MM.1S (cell line): Measurements from ENCODE around the gene FRAS1.
"Not testable (repeated sequence)": the region's sequence is repeated elsewhere in the genome, so short reads cannot be mapped to it uniquely, and the experiment has no call there.

Experiments used
- DNase-seq: peaks from one replicate; pipeline ENCODE4 v3.0.0-alpha.2; 2015
- H2AFZ ChIP-seq: fragments of 300-600 bp; sonication (generic); 2 replicates; pipeline ENCODE4 v1.6.0; 2016; ENCODE audit warnings: antibody characterized with exemption, low read length
- H3F3A ChIP-seq: fragments of 300-600 bp; sonication (generic); 2 replicates; pipeline ENCODE4 v1.6.1; 2016; ENCODE audit warnings: mild to moderate bottlenecking, antibody characterized with exemption, low read length, moderate library complexity, mixed read lengths; ENCODE audit not compliant: insufficient read depth
- H3K27ac ChIP-seq: fragments of 300-600 bp; sonication (generic); 2 replicates; pipeline ENCODE4 v1.5.1; 2016; ENCODE audit warnings: mild to moderate bottlenecking, low read length
- H3K27me3 ChIP-seq: fragments of 300-600 bp; sonication (generic); replicated peaks from 2 replicates; pipeline ENCODE4 v1.6.0; 2016; ENCODE audit warnings: low read length; ENCODE audit not compliant: insufficient read depth
- H3K36me3 ChIP-seq: fragments of 300-600 bp; sonication (generic); replicated peaks from 2 replicates; pipeline ENCODE4 v1.6.1; 2016; ENCODE audit warnings: mild to moderate bottlenecking, low read length, mixed read lengths; ENCODE audit not compliant: insufficient read depth
- H3K4me1 ChIP-seq: fragments of 300-600 bp; sonication (generic); 2 replicates; pipeline ENCODE4 v1.6.1; 2016; ENCODE audit warnings: low read length, mixed read lengths
- H3K4me2 ChIP-seq: fragments of 300-600 bp; sonication (generic); 2 replicates; pipeline ENCODE4 v1.6.0; 2016; ENCODE audit warnings: low read depth, low read length
- H3K4me3 ChIP-seq: fragments of 300-600 bp; sonication (generic); 2 replicates; pipeline ENCODE4 v1.5.1; 2016; ENCODE audit warnings: low read length, mixed read lengths
- H3K79me2 ChIP-seq: fragments of 300-600 bp; sonication (generic); 2 replicates; pipeline ENCODE4 v1.6.1; 2016; ENCODE audit warnings: mixed run types, low read length, mixed read lengths
- H3K9ac ChIP-seq: fragments of 300-600 bp; sonication (generic); 2 replicates; pipeline ENCODE4 v1.6.1; 2016; ENCODE audit warnings: low read length, mixed read lengths
- H3K9me2 ChIP-seq: fragments of 300-600 bp; sonication (generic); replicated peaks from 2 replicates; pipeline ENCODE4 v1.6.1; 2016; ENCODE audit warnings: mild to moderate bottlenecking, low read length, mixed read lengths; ENCODE audit not compliant: insufficient read depth
- H3K9me3 ChIP-seq: fragments of 300-600 bp; sonication (generic); replicated peaks from 2 replicates; pipeline ENCODE4 v1.6.1; 2016; ENCODE audit warnings: mild to moderate bottlenecking, low read length, mixed read lengths; ENCODE audit not compliant: insufficient read depth
- H4K20me1 ChIP-seq: fragments of 300-600 bp; sonication (generic); 2 replicates; pipeline ENCODE4 v1.6.1; 2016; ENCODE audit warnings: mild to moderate bottlenecking, low read length, moderate library complexity, mixed read lengths; ENCODE audit not compliant: insufficient read depth
- EZH2 ChIP-seq: fragments of 300-600 bp; sonication (generic); optimal IDR thresholded peaks from 2 replicates; pipeline ENCODE3; 2017; ENCODE audit warnings: low read depth, mild to moderate bottlenecking, antibody characterized with exemption, low read length, mixed read lengths
- EZH2phosphoT487 ChIP-seq: fragments of 300-600 bp; sonication (generic); IDR thresholded peaks from 2 replicates; pipeline ENCODE4 v1.6.1; 2018; ENCODE audit warnings: antibody characterized with exemption, low read length
- TF ChIP-seq, protein P1 (sequence below): fragments of 300-600 bp; sonication (generic); IDR thresholded peaks from 2 replicates; pipeline ENCODE4 v1.5.1; 2016; ENCODE audit warnings: antibody characterized with exemption, low read length, mixed read lengths

FRAS1 gene

DNA sequence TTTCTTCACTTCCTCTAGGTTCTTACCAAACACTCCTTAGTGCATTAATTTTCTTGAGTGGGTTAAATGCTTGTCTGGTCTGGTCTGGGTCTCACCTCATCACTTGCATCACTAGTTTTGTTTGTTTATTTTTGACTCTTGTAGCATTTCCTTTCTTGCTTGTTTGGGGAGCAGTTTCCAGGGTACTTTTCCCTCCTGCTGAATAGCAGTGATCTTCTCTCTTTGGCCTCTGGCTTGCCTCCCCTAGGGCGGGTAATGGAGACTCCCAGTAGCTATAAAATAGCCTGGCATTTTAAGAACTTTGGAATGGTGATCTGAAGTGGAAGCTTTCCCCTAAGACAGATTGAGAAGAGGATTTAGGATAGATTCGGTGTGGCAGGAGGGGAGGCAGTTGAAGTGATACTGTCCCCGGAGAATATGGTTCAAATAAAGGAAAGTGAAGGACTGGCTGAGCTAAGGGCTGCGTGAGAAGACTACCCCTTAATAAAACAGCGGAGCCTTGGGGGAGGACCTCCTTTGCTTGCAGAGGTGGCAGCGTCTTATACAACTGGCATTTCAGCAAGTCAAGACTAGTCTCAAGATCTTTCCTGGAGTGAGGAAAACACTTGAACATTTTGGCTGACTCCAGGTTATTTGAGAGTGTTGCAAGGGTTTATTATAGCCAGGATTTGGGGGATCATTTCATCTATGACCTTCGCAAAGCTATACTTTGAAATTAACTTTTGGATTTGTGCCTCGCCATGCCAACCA, 190.6 kb downstream of the FRAS1 start:
- Histone ChIP-seq H3K36me3 (no peaks in the 10 kb centered on the region), H3K4me2 (no peak overlapping the region), H4K20me1 (no peaks in the 10 kb centered on the region), H3F3A (no peaks in the 10 kb centered on the region), H3K9ac (no peak overlapping the region), H3K9me3 (no peaks in the 10 kb centered on the region), H3K4me1 (no peaks in the 10 kb centered on the region), H3K27ac (no peak overlapping the region), H3K4me3 (no peak overlapping the region), H3K27me3 (no peaks in the 10 kb centered on the region), H3K79me2 (no peaks in the 10 kb centered on the region), H3K9me2 (no peaks in the 10 kb centered on the region), H2AFZ (no peak overlapping the region)
- no peak for TF ChIP-seq EZH2
- TF ChIP-seq, protein P1, sequence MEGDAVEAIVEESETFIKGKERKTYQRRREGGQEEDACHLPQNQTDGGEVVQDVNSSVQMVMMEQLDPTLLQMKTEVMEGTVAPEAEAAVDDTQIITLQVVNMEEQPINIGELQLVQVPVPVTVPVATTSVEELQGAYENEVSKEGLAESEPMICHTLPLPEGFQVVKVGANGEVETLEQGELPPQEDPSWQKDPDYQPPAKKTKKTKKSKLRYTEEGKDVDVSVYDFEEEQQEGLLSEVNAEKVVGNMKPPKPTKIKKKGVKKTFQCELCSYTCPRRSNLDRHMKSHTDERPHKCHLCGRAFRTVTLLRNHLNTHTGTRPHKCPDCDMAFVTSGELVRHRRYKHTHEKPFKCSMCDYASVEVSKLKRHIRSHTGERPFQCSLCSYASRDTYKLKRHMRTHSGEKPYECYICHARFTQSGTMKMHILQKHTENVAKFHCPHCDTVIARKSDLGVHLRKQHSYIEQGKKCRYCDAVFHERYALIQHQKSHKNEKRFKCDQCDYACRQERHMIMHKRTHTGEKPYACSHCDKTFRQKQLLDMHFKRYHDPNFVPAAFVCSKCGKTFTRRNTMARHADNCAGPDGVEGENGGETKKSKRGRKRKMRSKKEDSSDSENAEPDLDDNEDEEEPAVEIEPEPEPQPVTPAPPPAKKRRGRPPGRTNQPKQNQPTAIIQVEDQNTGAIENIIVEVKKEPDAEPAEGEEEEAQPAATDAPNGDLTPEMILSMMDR, result no peak
- no peak for DNase-seq

DNA sequence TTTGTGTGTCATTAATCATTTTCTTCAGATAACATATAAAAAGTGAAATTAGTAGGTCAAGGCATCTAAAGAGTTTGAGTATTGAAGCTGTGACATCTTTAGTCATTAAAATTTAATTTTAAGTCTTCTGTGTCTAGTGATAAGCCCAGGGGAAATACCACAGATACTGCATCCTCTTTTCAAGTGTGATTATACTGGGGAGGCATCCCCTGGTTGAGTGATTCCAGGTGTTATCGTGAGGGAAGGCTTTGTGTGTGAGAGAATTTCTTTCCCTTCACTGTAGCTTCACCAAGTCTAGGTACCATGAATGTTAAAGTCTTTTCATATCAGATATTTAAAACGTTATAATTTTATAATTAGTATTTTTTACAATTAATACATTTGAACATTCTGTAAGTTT, 193.4 kb downstream of the FRAS1 start:
- Histone ChIP-seq H4K20me1 (no peaks in the 10 kb centered on the region), H3K4me2 (no peak overlapping the region), H3K79me2 (no peaks in the 10 kb centered on the region), H3K4me1 (no peaks in the 10 kb centered on the region), H3K9me3 (no peaks in the 10 kb centered on the region), H3F3A (no peaks in the 10 kb centered on the region), H2AFZ (no peak overlapping the region), H3K27ac (no peak overlapping the region), H3K27me3 (no peaks in the 10 kb centered on the region), H3K36me3 (no peaks in the 10 kb centered on the region), H3K9me2 (no peaks in the 10 kb centered on the region), H3K9ac (no peak overlapping the region), H3K4me3 (no peak overlapping the region)
- TF ChIP-seq, protein P1, result no peak
- TF ChIP-seq EZH2phosphoT487, result no peak
- no peak for TF ChIP-seq EZH2
- no peak for DNase-seq

DNA sequence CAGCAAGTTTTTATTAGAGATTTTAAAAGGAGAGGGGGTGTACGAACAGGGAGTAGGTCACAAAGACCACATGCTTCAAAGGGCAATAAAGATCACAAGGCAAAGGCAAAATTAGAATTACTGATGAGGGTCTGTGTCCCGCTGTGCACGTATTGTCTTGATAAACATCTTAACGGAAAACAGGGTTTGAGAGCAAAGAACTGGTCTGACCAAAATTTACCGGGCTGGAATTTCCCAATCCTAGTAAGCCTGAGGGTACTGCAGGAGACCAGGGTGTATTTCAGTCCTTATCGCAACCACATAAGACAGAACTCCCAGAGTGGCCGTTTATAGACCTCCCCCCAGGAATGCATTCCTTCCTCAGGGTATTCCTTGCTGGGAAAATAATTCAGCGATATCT, 195.7 kb downstream of the FRAS1 start:
- H3K9ac ChIP-seq, H3K36me3 ChIP-seq, H3K9me2 ChIP-seq, H3K27me3 ChIP-seq, H3K9me3 ChIP-seq, H3K4me3 ChIP-seq, H3K27ac ChIP-seq, H3K79me2 ChIP-seq, DNase-seq, H3F3A ChIP-seq, H3K4me2 ChIP-seq, H4K20me1 ChIP-seq, H2AFZ ChIP-seq, H3K4me1 ChIP-seq: not testable (repeated sequence)

DNA sequence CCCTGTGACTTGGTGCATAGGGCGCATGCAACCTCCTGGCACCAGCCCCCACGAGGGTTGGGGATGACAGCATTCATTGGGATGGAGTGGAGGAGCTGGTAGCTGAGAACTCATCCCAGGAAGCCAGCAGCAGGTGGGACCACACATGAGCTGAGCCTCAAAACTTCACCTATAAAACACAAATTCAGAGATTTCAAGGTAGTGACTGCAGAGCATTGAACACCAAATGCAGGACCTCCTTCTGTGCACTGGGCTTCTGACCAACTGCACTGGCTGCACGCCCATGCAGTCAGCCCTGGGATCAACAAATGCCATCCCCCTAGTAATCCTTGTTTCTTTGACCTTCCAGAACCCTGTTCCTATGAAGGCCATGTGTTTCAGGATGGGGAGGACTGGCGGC, 197.8 kb downstream of the FRAS1 start:
- no peak for DNase-seq
- no peak overlapping the region for H3K9ac ChIP-seq
- no peak overlapping the region for H2AFZ ChIP-seq
- H3K27ac ChIP-seq, result no peak overlapping the region
- H3K4me1 ChIP-seq, result no peaks in the 10 kb centered on the region
- H3K9me2 ChIP-seq, result no peaks in the 10 kb centered on the region
- H3K9me3 ChIP-seq, result no peaks in the 10 kb centered on the region
- H3K4me2 ChIP-seq, result no peak overlapping the region
- no peaks in the 10 kb centered on the region for H4K20me1 ChIP-seq
- no peak overlapping the region for H3K4me3 ChIP-seq
- TF ChIP-seq EZH2phosphoT487 (no peak), EZH2 (no peak)
- TF ChIP-seq, protein P1, result no peak
- no peaks in the 10 kb centered on the region for H3K79me2 ChIP-seq
- H3K27me3 ChIP-seq, result no peaks in the 10 kb centered on the region
- no peaks in the 10 kb centered on the region for H3K36me3 ChIP-seq
- no peaks in the 10 kb centered on the region for H3F3A ChIP-seq
